Activated CD4-positive, CD25-positive, alpha-beta regulatory T cell treated with anti-CD3 and anti-CD28 coated beads, Interleukin-2, amount 50 U/mL, for 16 hours (primary cell): ENCODE measurements around the gene POU2F1.
"Not testable (repeated sequence)": the region's sequence is repeated elsewhere in the genome, so short reads cannot be mapped to it uniquely, and the experiment has no call there.

ENCODE experiments used
- DNase-seq: peaks from one replicate; pipeline ENCODE4 v3.0.0-alpha.2; 2020; ENCODE audit warnings: low read depth, low spot score

POU2F1 gene

DNA sequence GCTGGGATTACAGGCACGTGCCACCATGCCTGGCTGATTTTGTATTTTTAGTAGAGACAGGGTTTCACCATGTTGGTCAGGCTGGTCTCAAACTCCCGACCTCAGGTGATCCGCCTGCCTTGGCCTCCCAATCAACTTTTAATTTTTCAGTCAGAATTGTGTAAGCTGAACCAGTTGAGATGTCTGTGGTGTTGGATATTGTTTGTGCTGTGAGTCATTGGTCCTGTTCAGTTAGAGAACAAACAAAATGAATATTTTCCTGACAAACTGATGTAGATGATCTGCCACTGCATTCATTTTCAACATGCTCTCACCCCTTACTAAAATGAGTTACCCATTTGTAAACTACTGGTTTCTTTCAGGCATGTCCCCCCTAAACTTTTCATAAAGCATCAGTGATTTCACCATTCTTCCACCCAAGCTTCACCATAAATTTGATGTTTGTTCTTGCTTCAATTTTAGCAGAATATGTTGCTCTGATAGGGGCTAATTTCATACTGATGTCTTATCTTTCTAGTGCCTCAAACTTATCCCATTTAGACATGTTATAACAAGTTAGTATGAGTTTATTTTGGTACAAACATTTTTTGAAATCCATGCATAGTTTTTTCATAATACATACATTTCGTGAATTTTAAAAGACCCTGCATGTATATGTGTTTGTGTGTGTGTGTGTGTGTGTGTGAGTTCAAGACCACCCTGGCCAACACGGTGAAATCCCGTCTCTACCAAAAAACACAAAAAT is 15.2 kb upstream of the POU2F1 start:
- not testable (repeated sequence) for DNase-seq

DNA sequence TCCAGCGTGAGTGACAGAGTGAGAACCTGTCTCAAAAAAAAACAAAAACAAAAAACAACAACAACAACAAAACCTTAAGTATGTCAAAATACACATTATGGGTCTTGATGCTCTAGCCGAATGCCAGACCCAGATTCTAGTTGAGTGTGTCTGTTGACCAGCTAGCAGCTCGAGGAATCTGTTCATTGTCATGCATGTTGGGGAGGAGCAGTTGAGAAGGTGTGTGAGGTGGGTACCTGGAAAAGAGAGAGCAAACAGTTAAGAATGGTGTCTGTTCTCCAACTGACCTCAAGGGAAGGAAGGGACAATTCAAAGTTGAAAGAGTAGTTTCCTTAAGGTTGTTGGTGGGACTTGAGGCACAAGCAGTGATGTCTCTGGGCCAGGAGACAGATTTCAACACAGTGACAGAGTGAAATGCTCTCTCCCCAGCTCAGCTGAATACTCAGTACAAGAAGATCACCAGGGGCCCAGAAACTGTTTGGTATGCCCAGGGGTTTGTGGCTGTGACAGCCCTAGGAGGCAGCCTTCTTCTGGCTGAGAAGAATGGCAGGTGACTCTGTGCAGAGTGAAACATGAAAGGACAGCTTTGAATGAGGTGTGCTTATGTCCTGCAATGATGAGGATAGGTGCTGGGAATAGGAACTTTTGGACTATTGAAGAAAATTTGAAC is 14.4 kb upstream of the POU2F1 start:
- no peak for DNase-seq

DNA sequence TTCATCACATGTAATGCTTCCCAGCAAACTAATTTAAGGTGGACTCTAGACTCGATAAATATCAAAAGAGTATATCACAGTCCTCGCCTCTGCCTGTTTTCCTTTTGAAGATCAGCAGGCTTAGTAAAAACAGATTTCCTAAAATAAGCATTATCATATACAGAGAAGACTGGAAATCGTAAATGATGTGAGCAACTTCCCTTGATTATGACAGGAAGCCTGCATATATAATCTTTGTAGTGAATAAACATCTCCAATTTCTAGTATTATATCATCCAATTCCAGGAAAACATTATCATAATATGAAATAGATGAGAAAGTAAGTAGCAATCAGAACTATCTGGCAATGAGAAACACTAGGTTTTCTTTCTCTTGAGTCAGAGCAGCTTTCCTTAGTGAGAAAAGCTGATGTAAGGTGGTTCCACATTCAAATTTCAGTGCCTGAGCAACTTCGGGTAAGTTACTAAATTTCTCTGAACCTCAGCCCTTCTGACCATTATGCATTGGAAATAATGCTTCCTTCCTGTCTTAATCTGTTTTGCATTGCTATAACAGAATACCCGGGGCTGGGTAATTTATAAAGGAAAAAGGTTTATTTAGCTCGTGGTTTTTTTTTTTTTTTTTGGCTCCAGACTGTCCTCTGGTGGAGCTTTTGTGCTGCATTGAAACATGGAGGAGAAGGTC is 12.6 kb upstream of the POU2F1 start:
- no peak for DNase-seq

DNA sequence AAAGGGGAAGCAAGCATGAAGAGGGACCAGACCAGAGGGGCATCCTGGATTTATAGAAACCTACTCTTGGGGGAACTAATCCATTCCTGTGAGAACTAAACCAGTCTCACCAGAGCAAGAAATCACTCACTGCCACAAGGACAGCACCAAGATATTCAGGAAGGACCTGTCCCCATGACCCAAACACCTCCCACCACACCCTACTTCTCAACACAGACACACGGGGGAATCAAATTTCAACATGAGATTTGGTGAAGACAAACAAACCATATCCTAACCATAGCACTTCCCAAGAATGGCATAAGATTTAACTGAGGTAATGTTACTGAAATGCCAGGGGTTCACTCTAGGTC is 12.1 kb upstream of the POU2F1 start:
- no peak for DNase-seq

DNA sequence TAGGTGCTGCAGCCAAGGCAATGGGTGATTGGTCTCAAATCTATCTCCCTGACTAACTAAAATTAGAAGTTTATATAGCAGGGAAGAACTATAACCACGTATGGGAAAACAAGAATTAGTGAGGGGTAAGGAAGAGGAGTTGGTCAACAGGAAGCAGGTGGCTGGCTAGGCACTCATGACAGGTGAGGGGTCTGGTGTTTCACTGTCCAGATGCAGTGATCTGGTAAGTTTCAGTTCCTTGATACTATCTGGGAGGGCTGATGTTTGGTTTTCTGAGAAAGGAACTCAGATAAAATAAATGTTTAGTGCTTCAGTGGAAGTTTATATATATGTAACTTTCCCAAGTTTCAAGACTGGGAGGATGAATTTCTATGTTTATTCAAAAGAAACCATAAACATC is 11.6 kb upstream of the POU2F1 start:
- no peak for DNase-seq

DNA sequence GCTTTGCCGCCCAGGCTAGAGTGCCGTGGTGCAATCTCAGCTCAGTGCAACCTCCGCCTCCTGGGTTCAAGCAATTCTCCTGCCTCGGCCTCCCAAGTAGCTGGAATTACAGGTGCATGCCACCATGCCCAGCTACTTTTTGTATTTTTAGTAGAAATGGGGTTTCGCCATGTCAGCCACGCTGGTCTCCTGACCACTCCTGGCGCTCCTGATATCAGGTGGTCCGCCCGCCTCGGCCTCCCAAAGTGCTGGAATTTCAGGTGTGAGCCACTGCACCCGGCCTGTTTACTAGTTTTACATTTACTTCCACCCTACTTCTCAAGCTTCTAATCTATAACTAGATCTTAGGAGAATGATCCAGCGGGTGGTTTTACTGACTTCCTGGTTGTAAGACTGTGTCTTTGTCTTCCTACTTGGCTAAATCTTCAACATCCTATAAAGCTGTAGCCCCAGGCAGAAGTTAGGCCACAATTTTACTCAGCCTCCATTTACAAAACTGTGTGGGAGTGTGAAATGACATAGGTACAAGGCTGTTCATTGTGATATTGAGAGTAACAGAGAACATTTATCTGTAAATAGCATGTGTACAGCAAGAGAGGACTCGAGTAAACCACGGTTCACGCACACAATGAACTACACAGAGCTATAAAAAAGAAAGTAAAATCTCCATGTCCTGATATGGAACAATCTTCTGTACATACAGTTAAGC is 9.6 kb upstream of the POU2F1 start:
- no peak for DNase-seq

DNA sequence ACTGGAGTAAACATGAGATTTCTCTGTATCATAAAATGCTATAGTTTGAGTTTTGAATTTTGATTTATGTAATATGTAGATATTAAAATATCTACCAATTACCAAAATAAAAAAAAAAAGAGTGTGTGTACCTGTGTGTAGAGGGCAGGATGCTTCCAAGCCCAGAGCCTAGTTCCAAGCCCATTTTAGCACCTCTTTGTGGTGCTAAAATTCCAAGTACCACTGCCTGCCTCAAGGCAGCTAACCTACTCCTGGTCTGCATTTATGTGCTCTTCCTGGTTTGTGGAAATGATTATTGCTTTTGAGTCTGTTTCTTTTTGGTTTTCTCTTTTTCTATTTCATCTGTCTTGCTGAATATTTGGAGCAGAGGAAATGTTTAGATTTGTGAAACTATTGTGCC is 8.7 kb upstream of the POU2F1 start:
- no peak for DNase-seq

DNA sequence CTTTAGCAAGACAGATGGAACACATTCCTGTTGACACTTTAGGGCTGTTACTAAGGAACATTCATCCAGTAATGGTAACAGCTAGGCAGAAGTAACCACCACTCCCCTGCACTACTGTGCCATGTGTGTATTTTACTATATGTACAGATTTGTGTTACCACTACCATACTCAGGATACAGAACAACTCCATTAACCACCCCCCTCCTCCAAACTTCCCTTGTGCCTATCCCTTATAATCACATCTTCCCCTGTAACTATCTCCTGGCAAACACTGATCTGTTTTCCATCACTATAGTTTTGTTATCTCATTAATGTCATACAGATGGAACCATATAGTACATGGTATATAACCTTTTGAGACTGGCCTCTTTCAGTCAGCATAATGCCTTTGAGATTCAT is 3.9 kb upstream of the POU2F1 start:
- no peak for DNase-seq

DNA sequence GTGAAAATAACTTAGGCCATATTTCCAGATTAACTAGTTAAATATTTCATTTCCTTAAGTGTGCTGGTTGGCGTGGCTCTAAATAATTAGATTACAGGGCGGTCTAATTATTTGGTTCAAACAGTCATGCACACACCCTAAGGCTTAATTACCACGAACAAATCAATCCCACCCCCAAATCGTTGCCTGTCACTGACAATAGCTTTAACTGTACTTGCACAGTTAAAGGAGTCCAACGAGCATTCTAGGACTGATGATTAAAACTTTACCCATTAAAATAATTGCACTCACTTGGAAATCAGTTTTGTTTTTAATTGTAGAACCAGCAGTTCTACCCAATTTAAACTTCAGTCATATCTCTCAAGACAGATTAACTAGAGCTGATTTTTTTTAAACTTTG is 1.5 kb upstream of the POU2F1 start:
- DNase-seq, result no peak

DNA sequence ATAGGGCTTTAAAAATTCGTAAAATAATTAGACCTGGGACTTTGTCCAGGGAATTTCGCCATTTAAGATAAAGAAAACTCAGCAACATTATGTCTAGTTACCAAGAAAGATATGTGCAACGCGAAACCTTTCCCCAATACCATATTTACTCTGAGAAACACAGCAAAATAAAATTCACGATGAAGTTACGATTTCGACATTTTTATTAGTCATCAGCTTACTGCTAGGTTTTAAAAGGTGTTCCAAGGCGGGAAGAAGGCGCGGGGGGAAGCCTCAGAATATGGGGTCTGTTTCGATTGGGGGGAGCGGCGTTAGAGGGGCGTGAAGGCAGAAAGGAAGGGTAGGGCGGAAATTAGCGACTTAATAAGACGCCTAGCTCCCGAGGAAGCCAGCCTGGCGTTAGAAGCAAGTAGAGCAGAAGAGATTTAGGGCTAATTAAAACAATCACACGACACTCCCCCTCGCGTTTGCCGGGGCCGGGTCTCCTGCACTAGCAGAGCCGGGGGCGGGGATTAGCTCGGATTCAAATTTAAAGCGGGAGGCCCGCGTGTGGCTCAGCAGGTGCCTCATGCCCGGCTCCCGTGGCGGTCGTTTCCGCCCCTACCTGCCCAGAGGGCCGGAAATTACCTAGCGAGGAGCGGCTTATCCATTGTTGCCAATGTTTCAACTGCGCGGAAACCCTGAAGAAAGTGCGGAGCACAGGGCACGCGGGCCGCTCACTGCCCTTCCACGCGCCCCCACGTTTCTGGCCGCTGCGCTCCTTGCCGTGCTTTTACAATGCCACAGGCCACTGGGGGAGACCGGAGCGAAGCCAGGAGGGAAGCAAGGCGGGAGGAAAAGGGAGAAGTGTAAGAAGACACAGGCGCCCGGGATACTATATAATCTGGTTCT is 795 bp upstream of the POU2F1 start:
- peak; percentile 78 for DNase-seq

DNA sequence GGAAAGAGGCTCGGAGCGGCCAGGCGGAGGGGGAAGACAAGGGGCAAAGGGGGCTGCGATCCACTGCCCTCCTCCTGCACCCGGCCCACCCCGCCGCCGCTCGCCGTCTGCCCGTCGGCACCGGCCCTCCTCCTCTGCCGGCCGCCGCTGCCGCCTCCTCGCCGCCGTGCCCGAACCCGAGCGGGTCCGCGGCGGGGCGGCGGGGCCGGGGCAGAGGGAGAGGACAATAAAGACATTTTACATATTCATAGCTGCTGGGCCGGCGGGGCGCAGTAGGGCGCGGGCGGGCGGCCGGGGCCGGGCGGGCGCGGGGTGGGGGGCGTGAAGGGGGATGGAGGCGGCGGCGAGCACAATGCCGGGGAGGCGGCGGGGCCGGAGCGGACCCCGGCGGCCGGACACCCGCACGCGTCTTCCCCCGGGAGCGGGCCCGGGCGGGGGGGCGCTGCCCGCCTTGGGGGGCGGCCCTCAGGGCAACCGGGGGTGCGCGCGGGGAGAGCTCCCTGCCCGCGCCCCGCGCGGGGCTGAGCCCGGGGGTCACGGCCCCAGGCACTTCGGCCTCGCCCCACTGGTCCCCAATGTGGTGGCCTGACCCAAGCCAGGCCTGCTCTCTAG is 546 bp downstream of the POU2F1 start:
- DNase-seq, result no peak

DNA sequence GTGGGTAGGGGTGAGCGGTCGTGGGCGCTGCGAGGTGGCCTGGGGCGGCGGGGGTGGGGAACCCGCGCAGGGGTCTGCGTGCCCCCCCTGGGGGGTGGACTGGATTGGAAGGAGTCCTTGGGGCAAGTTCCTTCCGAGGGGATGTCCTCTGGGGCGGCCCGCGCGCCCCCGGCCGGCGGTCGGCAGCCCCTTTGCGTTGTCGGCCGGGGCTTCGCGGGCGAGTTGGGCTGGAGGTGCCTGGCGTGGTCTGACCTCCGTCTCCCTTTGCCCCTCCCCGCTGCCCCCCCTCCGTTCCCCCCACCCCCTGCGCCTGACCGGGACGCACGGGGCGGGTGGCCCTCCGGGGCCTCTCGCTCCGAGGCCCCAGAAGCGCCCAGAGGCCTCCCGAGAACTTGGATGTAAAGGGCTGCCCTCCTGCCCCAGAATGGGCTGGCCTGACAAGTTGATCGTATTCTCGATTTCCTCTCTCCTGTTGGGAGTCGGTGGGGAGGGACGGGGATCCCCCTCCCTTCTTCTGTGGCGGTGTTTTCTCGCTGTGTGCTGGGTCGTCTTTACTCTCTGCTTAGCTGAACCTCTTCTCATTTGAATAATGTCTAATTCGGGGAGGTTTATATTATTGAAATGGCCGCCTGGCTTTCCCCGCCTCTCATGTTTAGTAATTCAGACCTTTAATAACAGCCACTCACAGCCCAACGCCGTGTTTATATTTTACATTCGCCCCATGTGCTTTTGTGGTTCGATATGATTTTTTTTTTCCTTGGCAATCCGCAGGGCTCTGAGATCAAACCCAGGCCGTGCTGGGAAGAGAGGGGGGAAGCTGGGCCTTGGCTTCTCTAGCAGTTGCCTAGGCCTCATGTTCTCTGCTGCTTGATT is 1.3 kb downstream of the POU2F1 start:
- DNase-seq, result peak; percentile 44

DNA sequence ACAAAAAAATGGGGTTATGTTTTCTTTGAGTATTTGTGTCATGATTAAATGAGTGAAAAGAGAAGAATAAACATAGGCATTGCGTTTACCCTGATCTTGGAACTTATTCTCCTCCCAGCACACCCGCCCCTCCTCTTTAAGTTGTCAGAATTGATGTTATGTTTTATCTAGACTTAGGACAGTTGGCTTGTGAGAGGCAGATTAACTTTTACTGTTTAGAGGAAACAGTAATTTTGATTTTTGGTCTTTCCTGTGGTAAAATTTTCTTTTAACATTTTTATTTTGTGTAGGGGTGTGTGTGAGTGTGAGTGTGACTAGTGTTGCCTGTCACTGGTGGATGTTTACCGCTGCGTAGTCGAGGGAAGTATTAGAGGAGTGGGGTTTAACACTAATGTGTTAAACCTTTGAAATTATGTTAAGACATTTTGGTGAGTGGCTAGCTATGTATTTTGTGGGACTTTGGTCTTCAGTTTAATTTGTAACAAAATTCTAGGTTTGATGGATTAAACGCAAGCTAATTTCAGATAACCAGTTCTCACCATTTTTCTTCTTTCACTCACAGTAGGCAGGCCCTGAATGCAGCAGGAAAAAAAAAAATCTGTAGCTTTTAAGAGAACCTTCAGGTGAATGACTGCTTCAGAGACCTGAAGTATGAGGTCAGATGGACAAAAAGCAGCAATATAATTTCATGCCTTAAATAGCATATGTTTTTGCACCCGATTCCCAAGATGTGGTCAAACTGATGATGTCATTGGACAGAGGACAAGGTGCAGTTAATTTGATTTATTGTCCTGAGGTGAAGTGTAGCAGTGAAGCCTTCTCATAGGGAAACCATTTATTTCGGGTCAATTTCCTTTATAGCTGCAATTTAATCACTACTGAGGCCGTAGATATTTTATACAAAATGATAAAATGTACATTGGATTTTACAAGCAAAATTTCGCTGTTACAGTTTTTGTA is 2.7 kb downstream of the POU2F1 start:
- DNase-seq, result no peak

DNA sequence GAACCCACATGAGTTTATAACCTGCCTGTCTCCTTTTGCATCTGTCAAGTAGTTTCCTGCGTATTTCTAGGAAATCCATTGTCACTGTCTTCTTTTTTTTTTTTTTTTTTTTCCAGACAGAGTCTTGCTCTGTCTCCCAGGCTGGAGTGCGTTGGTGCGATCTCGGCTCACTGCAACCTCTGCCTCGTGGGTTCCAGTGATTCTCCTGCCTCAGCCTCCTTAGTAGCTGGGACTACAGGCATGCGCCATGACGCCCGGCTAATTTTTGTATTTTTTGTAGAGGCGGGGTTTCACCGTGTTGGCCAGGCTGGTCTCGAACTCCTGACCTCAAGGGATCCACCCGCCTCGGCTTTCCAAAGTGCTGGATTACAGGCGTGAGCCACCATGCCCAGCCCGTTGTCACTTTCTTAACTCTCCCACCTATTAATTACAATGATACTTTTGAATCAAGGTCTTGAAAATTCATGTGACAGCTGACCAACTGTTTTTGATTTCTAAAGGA is 4.1 kb downstream of the POU2F1 start:
- DNase-seq, result not testable (repeated sequence)

DNA sequence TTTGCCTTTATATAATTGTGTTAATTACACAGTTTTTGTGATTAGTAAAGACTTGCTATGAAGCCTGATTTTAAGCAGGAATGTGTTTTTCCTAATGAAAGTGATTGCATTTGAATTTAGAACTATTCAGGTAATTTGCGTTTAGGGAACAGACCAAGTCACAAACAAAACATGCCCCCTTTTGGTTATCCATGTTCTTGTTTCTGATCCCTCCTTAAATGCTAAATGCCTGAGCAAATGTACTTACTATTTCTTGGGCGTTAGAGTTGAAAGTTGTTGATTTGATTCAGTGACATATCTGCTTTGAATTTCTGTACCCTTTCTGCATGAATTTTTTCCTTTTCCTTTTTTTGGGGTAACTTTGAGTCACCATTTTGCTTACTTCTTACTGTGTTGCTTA is 5.2 kb downstream of the POU2F1 start:
- no peak for DNase-seq

DNA sequence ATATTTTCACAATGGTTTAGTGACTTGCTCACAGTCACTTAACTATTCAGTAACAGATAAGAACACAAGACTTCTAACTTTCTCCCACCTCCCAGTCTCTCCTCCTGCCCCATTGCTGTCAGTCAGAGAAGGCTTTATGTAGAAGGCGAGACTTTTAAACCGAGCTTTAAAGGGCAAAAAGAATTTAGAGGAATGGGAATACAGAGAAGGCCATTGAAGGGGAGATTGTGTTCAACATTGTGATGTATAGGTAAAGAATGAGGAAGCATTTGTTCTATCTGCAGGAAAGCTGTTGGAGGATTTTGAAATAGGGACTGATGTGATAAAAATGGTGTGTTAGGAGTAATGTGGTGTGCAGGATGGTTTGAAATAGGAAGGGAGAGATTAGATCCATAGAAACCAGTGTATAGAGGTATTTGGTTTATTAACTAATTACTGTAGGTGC is 7.3 kb downstream of the POU2F1 start:
- no peak for DNase-seq

DNA sequence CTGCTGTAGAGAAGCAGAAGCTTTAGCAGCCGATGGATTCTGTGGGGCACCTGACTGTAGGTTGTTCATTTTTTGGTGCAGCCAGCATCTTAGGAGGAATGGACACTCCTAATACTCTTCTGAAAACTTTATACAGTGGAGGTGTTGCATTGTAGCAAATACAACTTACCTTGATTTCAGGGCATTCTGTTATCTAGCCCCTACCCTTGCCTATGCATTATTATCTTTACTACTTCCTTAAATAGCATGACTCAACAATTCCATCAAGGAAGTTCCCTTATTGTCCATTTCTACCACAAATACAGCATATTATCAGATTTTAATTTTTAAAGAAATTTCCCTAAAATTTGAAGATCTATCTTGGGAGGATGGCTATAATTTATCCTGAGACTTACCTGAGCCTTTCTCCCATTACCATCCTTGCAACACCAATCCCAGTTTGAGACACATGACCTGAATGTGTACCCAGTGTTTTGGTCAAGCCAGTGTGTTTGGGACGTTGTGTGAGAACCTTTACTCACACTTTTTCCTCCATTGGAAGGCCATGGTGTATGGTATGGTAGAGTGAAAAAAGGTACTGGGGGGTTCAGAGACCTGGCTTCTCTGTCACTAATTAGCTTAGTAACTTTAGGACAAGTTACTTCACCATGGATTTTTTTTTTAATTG is 9.2 kb downstream of the POU2F1 start:
- no peak for DNase-seq

DNA sequence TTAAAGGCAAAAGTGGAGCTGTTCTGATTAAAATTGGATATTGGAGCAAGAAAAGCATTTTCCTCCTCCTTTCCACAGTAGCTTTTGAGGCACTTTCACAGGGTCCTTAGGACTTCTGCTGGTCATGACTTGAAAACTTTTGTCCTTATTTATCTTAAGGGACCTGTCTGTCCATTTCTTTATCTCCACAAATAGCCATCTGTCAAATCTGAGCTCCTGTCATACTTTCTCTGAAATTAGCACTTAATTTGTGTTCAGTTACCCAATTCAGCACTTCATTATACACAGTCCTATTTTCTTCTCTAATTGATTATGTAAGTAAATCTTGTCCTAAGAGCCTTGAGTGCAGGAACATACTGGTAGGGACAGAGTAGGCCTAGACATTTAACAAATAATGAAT is 9.8 kb downstream of the POU2F1 start:
- no peak for DNase-seq
